ENCODE results near the gene FFAR4.

The FFAR4 gene

GRCh38 chr10:93599335-93599734 lies 32.9 kb downstream of the FFAR4 start:
- in situ Hi-C loops (cut with MboI; ENCODE audit: low sequenced_read_pairs): no loop called here
- no peaks in the 10 kb centered on the region for H3K4me1 ChIP-seq

DNA sequence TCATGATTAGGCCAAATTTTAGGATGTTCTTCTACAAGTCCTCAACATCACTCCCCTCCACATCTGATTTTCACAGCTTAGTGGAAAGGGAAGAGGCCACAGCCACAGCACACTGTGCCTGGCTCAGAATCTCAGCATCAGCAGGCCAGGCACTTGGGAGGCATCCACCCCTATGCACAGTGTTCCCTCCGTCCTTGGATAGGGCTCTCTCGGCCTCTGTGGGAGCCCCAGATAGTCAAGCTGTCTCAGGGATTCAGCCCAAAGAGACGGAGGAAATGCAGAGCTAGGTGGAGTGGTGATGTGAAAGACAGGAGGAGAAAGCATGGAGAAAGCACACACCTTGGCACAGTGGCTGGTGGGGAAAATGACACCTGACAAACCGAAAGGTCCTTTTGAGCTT lies 33.3 kb downstream of the FFAR4 start:
- DNase-seq (ENCODE audit: low spot score in 2 of 2): no peak
- no peaks in the 10 kb centered on the region for H3K36me3 ChIP-seq (replicated peaks)
- no peaks in the 10 kb centered on the region for H3K4me1 ChIP-seq
- no peak overlapping the region for H3K4me3 ChIP-seq
- no peaks in the 10 kb centered on the region for H3K9me3 ChIP-seq
- peaks cover 32% of the 10 kb centered on the region for H3K27me3 ChIP-seq (ENCODE audit: low read depth)
- in situ Hi-C loops (cut with MboI; ENCODE audit: low sequenced_read_pairs): no loop called here

More at GRCh38 chr10:93599335-93599734, 32.9 kb downstream of the FFAR4 start:
- H3K9me3 ChIP-seq: no peaks in the 10 kb centered on the region
- peaks cover 32% of the 10 kb centered on the region for H3K27me3 ChIP-seq (ENCODE audit: low read depth)
- DNase-seq (ENCODE audit: low spot score in 2 of 2): no peak
- no peak overlapping the region for H3K4me3 ChIP-seq
- H3K36me3 ChIP-seq (replicated peaks): no peaks in the 10 kb centered on the region

DNA sequence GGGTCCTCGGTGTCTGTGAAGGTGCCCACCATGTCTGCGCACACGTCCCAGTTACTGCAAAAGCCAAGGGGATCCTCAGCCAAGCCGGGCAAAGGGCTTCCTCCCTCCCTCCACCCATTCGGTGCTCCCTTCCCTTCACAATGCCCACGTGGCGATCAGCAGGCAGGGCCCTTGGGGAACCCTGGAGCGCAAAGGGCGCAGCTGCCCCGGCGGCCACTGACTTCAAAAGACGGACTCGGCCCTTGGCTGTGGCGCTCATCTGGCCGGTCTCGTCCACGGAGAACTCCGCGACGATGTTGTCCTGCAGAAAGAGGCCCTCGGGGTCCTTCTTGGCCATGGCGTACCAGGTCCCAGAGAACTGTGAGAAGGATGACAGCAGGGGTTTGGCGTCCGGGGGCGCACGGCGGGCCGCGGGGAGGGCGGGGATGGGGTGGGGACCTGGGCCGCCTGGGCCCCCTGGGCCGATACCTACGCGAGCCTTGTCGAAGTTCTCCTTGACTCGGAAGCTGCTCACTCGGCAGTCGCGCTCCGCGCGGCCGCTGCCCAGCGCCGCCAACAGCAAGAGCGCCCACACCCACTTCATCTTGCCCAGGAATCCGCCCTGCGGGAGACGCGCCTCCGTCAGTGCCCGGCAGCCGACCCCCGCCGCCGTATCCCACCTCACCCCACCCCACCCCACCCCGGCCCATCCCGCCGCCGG lies 34.1 kb downstream of the FFAR4 start:
- no peaks in the 10 kb centered on the region for H3K4me1 ChIP-seq
- H3K9me3 ChIP-seq: no peaks in the 10 kb centered on the region
- H3K27me3 ChIP-seq (ENCODE audit: low read depth): peaks cover 32% of the 10 kb centered on the region
- H3K4me3 ChIP-seq: no peak overlapping the region
- in situ Hi-C loops (cut with MboI; ENCODE audit: low sequenced_read_pairs): no loop called here
- no peak for DNase-seq (ENCODE audit: low spot score in 2 of 2)
- H3K36me3 ChIP-seq (replicated peaks): no peaks in the 10 kb centered on the region

GRCh38 chr10:93601146-93601773 lies 34.8 kb downstream of the FFAR4 start, which contains the start of gene RBP4:
Gene RBP4, minus strand, starts transcription at chr10:93601235. Its CDS starts 207 bp downstream, at chr10:93601028.
- H3K27me3 ChIP-seq (ENCODE audit: low read depth): peaks cover 34% of the 10 kb centered on the region
- H3K36me3 ChIP-seq (replicated peaks): no peaks in the 10 kb centered on the region
- no peak for DNase-seq (ENCODE audit: low spot score in 2 of 2)
- H3K4me1 ChIP-seq: no peaks in the 10 kb centered on the region
- H3K4me3 ChIP-seq: no peak within 1 kb of the TSS
- H3K9me3 ChIP-seq: no peaks in the 10 kb centered on the region
- in situ Hi-C loops (cut with MboI; ENCODE audit: low sequenced_read_pairs): no loop called here

DNA sequence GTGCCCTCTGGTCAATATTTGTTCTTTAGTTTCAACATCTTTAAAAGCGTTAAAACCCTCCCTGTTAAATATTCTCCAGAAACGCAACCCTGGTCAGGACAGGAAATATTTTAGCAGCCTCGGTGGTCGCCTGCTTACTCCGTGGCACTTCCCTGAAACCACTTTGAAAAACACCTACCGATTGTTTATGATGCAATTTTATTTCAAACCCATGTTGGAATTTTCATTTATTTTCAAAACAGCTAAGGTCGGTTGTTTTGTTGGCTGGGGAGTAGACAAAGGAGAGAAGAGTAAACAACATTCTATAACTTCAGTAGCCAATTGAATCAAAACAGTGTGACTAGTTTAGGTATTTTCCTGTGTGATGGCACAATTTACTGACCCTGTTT lies 35.3 kb downstream of the FFAR4 start:
- no peak for DNase-seq (ENCODE audit: low spot score in 2 of 2)
- Histone ChIP-seq H3K36me3 (replicated peaks) (no peaks in the 10 kb centered on the region), H3K4me1 (no peaks in the 10 kb centered on the region), H3K4me3 (no peak overlapping the region), H3K9me3 (no peaks in the 10 kb centered on the region), H3K27me3 (ENCODE audit: low read depth) (peaks cover 36% of the 10 kb centered on the region)
- in situ Hi-C loops (cut with MboI; ENCODE audit: low sequenced_read_pairs): no loop called here

- Histone ChIP-seq H3K4me3 (no peak overlapping the region), H3K4me1 (no peaks in the 10 kb centered on the region), H3K27me3 (ENCODE audit: low read depth) (peaks cover 39% of the 10 kb centered on the region), H3K36me3 (replicated peaks) (no peaks in the 10 kb centered on the region), H3K9me3 (no peaks in the 10 kb centered on the region)
- no peak for DNase-seq (ENCODE audit: low spot score in 2 of 2)
- in situ Hi-C loops (cut with MboI; ENCODE audit: low sequenced_read_pairs): no loop called here
Measured at GRCh38 chr10:93603023-93603422, 36.6 kb downstream of the FFAR4 start.

GRCh38 chr10:93604146-93604545 lies 37.7 kb downstream of the FFAR4 start:
- no peaks in the 10 kb centered on the region for H3K36me3 ChIP-seq (replicated peaks)

GRCh38 chr10:93608421-93608820 lies 42.0 kb downstream of the FFAR4 start:
- in situ Hi-C loops (cut with MboI; ENCODE audit: low sequenced_read_pairs): no loop called here
- Histone ChIP-seq H3K4me3 (no peak overlapping the region), H3K9me3 (no peaks in the 10 kb centered on the region), H3K27me3 (ENCODE audit: low read depth) (peaks cover 17% of the 10 kb centered on the region), H3K36me3 (replicated peaks) (no peaks in the 10 kb centered on the region), H3K4me1 (no peaks in the 10 kb centered on the region)
- DNase-seq (ENCODE audit: low spot score in 2 of 2): no peak

More at GRCh38 chr10:93604146-93604545, 37.7 kb downstream of the FFAR4 start:
- in situ Hi-C loops (cut with MboI; ENCODE audit: low sequenced_read_pairs): no loop called here
- no peak for DNase-seq (ENCODE audit: low spot score in 2 of 2)
- H3K4me1 ChIP-seq: no peaks in the 10 kb centered on the region
- H3K9me3 ChIP-seq: no peaks in the 10 kb centered on the region
- no peak overlapping the region for H3K4me3 ChIP-seq
- peaks cover 38% of the 10 kb centered on the region for H3K27me3 ChIP-seq (ENCODE audit: low read depth)

DNA sequence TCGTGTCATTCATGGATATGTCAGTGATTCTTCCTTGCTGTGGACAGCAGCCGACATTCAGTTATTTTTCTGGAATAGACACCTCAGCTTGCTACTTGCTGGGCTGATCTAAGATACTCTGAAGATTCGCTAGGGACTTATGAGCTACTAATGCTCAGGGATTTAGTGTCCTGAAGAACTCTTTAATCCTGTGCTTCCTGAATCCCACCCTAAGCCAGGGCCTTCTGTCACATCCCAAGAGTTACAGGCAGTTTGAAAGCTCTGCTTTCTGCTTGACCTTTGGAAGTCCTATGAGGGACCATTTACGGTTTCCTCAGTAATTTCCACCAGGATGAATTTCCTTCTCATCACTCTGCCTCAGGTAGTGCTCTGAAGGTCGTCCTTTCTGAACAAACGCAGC lies 45.8 kb downstream of the FFAR4 start, which contains the start of gene PDE6C:
PDE6C (plus strand) TSS at position 227 of the 400 bp plus-strand sequence. CDS start 189 bp downstream, outside the sequence.
- Histone ChIP-seq H3K9me3 (no peaks in the 10 kb centered on the region), H3K4me3 (no peak within 1 kb of the TSS), H3K4me1 (no peaks in the 10 kb centered on the region), H3K36me3 (replicated peaks) (no peaks in the 10 kb centered on the region), H3K27me3 (ENCODE audit: low read depth) (peaks cover 4% of the 10 kb centered on the region; the same call in 1 of the 2 replicates)
- in situ Hi-C loops (cut with MboI; ENCODE audit: low sequenced_read_pairs): no loop called here
- DNase-seq (ENCODE audit: low spot score in 2 of 2): no peak

GRCh38 chr10:93613126-93613525 lies 46.7 kb downstream of the FFAR4 start:
- no peaks in the 10 kb centered on the region for H3K36me3 ChIP-seq (replicated peaks)
- H3K4me3 ChIP-seq: no peak overlapping the region
- H3K27me3 ChIP-seq (ENCODE audit: low read depth): peaks cover 4% of the 10 kb centered on the region; the same call in 1 of the 2 replicates
- H3K4me1 ChIP-seq: no peaks in the 10 kb centered on the region
- H3K9me3 ChIP-seq: no peaks in the 10 kb centered on the region
- DNase-seq (ENCODE audit: low spot score in 2 of 2): no peak
- in situ Hi-C loops (cut with MboI; ENCODE audit: low sequenced_read_pairs): no loop called here

GRCh38 chr10:93614101-93614825 lies 47.8 kb downstream of the FFAR4 start:
- Histone ChIP-seq H3K27me3 (ENCODE audit: low read depth) (peaks cover 4% of the 10 kb centered on the region; the same call in 1 of the 2 replicates), H3K36me3 (replicated peaks) (no peaks in the 10 kb centered on the region), H3K4me1 (no peaks in the 10 kb centered on the region), H3K9me3 (no peaks in the 10 kb centered on the region), H3K4me3 (no peak overlapping the region)
- in situ Hi-C loops (cut with MboI; ENCODE audit: low sequenced_read_pairs): no loop called here
- DNase-seq (ENCODE audit: low spot score in 2 of 2): no peak

GRCh38 chr10:93615576-93616235 lies 49.2 kb downstream of the FFAR4 start:
- H3K9me3 ChIP-seq: no peaks in the 10 kb centered on the region
- no peak for DNase-seq (ENCODE audit: low spot score in 2 of 2)
- H3K27me3 ChIP-seq (ENCODE audit: low read depth): peaks cover 4% of the 10 kb centered on the region; the same call in 1 of the 2 replicates
- no peaks in the 10 kb centered on the region for H3K4me1 ChIP-seq
- H3K36me3 ChIP-seq (replicated peaks): no peaks in the 10 kb centered on the region
- in situ Hi-C loops (cut with MboI; ENCODE audit: low sequenced_read_pairs): no loop called here
- H3K4me3 ChIP-seq: no peak overlapping the region

DNA sequence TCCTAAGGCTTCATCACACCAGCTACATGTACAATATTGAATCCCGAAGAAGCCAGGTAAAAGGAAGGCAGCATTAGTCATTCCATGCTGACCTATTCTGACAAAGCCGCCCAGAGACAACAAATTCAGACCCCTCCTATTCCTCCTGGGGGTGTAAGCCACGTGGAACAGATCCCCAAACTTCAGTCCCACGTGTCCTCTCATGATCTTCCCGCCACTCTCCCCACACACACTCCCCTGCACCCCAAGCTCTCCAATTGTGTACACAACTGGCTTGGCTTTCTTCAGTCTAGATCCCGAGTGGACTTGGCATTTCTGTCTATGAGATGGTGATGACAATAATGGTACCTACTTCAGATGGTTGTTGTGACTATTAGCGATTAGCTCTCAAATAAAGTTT lies 54.5 kb downstream of the FFAR4 start:
- no peak for DNase-seq (ENCODE audit: low spot score in 2 of 2)
- Histone ChIP-seq H3K4me1 (no peaks in the 10 kb centered on the region; the same call in 1 of the 2 replicates), H3K4me3 (no peak overlapping the region), H3K36me3 (replicated peaks) (no peaks in the 10 kb centered on the region), H3K27me3 (ENCODE audit: low read depth) (peaks cover 3% of the 10 kb centered on the region), H3K9me3 (no peaks in the 10 kb centered on the region)
- in situ Hi-C loops (cut with MboI; ENCODE audit: low sequenced_read_pairs): no loop called here

Measured in HAP-1 (cell line).